ENCODE data around the gene ORM2.
"Not testable (repeated sequence)": the region's sequence is repeated elsewhere in the genome, so short reads cannot be mapped to it uniquely, and the experiment has no call there.

Gene ORM2

DNA sequence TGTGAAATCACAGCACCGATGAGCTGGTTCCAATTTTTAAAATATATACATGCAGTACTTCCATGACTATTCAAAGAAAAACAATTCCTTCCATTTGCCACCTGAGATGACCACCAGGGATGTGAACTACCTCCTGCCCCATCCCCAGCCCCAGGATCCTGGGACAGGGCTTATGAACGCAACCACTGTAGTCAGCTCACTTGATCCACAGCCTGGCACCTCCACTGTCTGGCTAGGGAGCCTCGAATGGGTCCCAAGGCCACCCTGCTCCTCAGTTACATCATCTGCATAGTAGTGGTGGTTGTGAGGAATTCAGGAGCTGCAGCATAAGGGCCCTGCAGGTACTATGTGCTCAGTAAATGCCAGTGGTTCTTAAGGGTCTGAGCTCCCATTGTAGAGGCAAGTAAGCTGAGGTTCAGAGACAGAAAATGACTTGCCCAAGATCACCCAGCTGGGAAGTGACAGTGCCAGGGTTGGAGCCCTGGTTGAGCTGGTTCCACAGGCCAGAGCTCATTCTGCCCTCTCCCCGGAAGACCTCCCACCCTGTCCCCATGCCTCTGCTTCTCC is 2.9 kb downstream of the ORM2 start:
- DNase-seq (ENCODE audit: low read depth), result not testable (repeated sequence)

DNA sequence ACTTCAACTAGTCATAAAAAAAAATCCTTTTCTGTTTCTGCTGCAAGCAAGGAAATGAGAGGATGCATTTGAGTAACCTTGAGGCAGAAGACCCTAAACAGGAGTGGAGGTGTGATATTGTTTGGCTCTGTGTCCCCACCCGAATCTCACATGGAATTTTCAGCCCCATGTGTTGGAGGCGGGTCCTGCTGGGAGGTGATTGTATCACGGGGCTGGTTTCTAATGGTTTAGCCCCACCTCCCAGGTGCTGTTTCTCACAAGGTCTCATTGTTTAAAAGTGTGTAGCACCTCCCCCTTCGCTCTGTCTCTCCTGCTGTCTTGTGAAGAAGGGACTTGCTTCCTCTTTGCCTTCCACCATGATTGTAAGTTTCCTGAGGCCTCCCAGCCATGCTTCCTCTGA is 4.0 kb downstream of the ORM2 start:
- DNase-seq (ENCODE audit: low read depth), result not testable (repeated sequence)

DNA sequence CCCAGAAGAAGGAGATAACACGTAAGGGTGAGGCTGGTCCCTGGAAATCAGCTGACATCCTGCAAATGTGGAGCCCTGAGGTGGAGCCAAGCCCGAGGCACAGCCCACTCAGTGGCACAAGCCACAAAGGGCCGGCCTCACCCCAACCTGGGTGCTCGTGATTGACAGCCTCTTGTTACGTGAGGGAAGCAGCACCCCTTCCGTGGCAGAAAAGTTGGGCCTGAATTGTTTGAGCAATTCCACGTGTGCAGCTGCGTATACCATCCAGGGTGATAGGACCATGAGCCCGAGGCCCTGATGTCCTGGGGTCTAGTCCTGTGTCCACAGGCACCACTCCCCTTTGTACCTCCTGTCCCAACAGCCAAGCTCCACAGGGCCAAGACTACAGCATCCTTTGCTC is 4.8 kb downstream of the ORM2 start:
- no peak for DNase-seq (ENCODE audit: low read depth)

DNA sequence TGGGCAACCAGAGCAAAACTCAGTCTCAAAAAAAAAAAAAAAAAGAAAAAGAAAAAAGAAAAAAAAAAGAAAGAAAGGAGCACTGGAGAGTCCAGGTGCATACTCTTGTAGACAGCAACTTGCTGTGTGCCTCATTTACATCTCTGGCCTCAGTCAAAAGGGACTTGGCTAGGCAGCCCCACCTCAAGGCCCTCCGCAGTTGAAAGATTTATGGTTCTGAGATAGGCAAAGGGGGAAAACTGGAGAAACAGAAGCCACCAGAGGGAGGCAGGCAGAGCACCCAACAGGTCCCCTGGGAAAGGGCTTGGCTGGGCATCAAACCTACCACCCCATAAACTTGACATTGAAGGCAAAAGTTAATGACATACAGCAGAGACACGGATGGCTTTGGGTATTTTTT is 6.1 kb downstream of the ORM2 start:
- DNase-seq (ENCODE audit: low read depth), result no peak

DNA sequence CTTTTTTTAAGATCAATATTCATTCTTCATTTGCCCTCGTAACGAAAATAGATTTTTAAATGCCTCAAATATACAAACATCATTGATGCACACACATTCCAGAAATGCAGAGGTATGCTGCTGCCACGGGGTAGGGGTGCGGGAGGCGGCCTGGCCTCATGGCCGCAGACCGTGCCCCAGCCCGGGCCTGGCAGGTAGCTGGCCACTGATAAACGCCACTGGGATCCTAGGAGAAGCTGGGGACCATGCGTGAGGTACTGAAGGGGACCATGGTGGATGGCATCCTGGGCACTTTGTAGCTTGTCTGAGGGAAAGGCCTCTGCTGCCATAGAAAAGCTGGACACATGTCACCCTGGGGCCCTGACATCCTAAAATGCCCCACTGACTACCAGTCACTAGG is 6.5 kb downstream of the ORM2 start:
- DNase-seq (ENCODE audit: low read depth), result no peak

DNA sequence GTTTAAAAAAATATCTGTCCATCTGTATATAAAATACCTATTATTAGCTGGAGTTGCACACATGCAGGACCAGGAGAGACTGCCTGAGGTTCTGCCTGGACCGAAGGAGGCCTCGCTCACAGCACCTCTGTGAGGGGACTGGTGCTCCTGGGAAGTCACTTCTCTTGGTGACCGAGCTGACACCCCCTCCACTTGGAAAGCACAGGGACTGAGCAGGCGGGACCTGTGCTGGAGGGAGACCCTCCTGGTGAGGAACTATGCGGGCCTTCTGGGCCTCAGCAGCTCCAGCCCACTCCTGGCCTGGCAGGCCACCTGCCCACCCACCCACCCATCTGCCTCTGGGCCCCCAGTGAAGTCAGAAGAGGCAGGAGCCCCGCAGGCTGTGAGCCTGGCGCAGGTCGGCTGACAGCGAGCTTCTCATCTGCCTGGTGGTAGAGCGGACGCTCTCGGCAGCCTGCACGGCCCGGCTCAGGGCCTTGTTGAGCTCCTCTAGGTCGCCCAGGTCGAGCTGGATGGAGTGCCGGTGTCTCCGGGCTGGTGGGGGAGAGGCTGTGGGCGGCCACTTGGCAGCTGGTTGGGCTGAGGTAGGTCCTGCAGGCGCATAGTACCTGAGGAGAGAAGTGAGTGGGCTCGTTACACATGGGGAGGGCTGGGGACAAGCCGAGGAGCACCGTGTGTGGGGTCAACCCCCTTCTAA is 7.2 kb downstream of the ORM2 start:
- DNase-seq (ENCODE audit: low read depth), result no peak

DNA sequence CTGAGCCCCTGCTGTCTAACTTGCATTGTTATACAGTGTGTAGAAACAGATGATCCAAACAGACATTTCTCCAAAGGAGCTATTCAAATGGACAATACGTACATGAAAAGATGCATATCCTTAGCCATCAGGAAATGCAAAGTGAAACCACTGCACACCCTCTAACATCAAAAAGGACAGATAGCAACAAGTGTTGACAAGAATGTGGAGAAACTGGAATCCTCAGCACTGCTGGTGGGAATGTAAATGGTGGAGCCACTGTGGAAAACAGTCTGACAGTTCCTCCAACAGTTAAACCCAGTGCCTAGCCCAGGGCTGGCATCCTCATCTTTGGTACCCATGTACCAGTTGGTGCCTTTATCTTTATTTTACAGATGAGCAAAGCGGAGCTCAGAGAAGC is 8.5 kb downstream of the ORM2 start:
- DNase-seq (ENCODE audit: low read depth), result no peak

DNA sequence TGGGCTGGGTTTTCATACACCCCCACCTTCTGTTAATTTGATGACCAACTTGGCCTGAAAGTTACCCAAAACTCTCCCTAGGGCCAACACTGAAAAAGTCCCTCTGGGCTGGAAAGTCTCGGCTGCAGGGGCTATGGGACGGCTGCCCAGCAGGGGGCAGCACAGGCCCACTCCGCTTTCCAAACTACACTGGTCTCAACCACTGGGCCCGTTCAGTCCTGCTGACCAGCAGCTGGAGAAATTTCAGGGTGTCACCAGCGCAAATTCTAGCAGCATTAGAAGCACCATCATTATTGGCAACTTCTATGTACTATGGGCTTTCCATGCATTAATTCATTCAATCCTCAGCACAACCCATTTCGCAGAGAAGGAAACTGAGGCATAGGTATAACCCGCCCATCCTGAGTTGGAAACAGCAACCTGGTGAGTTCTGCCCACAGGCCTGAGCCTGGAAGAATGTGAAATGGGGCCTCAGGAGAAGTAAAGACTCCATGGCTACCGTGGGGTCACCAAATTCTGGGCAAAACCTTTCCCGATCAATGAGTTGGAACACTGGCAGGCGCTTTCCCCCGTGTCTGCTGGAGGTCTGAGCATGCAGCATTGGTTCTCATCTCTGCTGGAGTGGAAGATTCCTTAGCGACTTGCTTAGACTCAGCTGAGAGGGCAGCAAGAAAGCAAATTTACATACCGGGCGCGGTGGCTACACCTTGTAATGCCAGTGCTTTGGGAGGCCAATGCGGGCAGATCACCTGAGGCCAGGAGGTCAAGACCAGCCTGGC is 9.7 kb downstream of the ORM2 start:
- DNase-seq (ENCODE audit: low read depth), result peak; percentile 24

DNA sequence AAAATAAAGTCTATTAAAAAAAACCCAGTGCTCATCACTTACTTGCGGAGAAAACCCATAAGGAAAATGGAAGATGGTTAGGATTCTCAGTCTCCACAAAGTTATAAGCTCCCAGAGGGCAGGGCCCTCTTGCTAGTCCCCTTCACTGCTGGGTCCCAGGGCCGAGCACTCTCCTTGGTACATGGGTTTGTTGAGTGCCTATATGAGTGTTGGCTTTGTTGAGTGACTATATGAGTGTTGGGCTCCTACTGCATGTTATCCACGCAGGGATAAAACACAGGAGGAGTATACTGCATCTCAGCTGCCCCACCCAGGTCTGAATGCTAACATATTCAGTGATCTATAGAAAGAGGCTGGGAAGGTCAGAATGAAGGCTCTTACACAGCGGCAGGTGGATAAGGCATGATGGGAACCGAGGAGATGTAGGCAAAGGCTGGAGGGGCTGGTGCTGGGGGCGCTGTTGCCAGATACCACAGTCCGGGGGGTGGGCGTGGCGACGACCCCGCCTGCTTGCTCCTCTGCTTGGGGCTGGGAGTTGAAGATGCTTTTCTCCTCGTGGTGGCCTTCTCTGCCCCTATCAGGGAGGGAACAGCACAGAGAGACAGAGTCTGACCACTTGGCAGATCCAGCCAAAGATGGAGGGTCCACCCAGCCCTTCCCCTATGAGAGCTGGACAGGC is 11.6 kb downstream of the ORM2 start:
- DNase-seq (ENCODE audit: low read depth), result no peak

DNA sequence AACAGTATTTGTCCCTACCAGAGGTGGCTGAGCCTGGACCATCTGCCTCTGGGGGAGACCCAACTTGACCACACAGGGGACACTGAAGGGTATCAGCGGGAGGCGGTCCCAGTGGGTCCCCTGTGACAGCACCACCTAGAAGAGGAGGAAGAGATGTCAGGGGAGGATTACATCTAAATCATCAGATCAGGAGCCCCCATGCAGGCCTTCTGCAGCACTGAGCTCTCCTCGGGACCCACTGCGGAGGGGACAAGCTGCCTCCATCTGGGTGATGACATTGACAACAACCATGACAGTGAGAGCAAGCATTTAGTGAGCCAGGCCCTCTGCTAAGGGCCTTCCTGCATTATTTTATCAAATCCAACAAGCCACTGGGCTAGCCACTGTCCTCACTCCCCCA is 12.3 kb downstream of the ORM2 start:
- DNase-seq (ENCODE audit: low read depth), result no peak

DNA sequence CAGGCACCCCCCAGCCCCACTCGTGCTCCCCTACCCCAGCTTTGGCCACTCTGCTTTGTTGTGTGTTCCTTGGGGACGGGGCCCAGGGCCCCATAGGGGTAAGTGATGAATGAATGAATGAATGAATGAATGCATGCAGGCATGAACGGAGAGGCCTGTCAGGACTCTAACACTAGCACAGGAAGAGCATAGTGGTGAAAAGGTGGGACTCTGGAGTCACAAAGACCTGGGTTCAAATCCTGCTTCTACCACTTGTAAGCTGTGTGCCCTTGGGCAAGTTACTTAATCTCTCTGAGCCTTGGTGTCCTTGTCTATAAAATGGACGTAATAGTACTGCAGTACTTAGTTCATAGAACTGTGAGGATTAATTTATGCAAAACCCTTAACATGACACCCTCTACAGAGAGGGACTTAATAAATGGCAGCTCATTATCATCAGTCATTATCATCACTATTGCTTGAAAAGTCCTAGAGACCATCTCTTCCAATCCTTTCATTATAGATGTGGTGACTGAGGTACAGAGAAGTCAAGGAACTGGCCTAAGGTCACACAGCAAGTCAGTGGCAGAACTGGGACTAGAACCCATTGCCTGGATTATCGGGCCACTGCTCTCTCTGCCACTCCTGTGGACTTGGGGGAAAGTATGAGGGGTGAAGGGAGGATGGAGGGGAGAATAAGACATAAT is 13.2 kb downstream of the ORM2 start:
- no peak for DNase-seq (ENCODE audit: low read depth)

DNA sequence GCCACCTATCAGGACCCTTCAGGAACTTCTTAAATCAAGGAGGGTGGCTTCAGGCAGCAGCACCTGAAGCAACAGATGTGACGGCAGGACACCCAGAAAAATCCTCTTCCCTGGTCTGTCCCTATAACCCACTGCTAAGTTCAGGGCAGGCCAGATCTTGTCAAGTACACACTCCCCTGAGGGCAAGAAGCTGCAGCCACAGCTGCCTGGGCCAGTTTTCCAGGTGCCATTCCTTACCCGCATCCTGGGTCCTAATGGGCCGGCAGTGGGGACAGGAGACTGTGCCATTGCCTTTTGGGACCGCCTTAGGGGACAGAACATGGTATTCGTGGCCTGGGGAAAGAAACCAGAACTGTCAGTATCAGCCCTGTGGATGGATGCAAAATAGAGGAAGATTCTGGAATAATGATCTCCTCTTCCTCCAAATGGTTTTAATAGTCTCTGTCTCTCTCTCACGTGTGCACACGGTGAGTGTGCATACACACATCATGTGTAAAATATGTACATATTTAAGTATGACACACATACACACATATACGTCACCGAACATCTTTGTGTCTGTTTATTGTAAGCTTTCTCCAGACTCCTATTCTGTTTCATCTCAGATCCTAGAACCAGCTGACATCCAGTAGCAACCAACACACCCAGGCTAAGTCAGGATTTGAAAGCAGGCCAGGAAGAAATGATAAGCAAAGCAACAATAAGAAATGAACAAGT is 14.0 kb downstream of the ORM2 start:
- DNase-seq (ENCODE audit: low read depth), result no peak

DNA sequence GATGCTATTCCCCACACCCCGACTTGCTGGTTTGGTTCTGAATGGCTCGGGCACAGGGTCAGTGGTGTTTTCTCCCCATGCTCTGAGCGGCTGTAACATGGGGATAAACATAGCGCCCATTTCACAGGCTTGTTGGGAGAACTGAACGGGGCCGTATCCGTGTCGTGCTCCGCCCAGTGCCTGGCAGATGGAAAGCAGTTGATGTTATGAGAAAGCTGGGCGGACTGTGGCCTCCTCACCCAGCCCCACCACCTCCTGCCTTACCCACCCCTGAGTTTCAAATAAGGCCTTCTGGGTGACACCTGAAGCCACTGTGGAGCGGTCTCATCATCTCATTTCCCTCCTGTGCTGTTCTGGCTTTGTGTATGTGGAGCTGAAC is 14.5 kb downstream of the ORM2 start:
- DNase-seq (ENCODE audit: low read depth), result no peak

DNA sequence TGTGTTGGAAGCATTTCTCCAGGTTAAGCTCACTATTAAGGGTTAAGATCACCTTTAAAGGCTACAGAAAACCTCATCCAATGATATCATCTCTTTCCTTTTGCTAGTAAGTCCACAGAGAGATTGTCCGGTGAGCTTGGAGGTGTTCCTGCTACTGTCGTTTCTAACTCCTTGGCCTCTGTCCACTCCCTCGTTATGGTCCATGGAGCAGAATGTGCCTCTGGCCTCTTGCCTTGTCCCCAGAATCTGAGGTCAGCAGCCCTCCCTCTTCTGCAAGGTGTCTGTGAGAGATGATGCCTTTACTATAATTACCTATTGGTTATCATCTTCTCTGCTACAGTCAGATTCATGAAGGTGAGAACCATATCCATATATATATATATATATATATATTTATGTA is 15.0 kb downstream of the ORM2 start:
- no peak for DNase-seq (ENCODE audit: low read depth)

DNA sequence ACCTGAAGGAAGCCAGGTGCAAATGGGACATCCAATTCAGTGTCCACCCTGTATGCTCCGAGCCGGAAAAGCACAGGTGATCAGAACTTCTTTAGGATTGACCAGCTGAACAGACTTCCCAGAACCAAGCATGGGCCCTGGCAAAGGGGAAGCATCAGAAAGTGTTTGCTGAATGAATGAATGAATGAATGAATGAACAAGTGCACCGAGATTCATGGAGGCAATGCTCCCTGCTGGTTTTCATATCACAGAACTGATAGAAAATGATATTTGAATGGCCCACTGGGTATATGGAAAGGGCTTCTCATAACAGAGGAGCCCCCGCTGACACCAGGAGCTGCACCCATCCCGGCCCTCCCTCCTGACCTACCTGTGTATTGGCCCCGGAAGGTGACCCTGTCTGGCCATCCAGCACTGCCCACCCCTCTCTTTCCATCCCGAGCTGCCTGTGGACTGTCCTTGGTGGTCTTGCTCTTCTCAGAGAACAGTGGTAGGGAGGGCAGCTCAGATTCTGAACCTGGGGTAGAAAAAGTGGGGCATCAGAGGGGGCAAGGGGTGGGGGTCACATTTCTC is 15.9 kb downstream of the ORM2 start:
- DNase-seq (ENCODE audit: low read depth), result no peak

DNA sequence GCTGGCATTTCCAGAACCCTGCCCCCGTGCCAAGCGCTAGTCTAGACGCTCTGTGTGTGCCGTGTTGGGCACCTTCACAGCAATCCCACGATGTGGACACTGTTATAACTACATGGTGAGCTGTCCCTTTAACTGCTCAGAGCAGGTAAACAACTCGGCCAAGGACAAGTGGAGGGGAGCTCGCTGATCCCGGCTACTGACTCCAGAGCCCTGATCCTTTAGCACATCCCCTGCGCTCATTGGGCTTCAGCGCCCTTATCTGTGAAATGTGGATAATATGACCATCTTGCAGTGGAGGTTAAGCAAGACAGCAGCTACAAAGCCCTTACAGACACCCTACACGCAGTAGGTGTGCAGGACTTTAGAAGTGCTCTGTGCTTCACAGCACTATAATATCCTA is 16.5 kb downstream of the ORM2 start:
- DNase-seq (ENCODE audit: low read depth), result no peak

DNA sequence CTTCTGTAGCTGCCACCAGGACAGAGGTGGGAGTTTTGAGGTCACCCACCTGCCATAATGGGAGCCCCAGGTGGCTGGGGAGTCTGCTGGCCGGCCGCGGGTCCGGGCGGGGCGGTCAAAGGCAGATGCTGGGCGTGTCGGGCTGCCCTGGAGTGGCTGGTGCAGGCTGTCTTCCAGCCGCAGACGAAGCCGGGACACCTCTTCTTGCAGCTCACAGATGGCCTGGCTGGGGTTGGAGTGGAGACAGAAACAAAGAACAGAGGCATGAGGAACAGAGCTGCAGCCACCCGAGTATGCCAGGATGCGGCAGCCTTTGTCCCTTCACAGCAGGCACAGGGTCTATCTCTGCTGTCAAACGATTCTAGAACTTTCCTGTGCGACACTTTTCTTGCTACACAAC is 18.0 kb downstream of the ORM2 start:
- DNase-seq (ENCODE audit: low read depth), result no peak

DNA sequence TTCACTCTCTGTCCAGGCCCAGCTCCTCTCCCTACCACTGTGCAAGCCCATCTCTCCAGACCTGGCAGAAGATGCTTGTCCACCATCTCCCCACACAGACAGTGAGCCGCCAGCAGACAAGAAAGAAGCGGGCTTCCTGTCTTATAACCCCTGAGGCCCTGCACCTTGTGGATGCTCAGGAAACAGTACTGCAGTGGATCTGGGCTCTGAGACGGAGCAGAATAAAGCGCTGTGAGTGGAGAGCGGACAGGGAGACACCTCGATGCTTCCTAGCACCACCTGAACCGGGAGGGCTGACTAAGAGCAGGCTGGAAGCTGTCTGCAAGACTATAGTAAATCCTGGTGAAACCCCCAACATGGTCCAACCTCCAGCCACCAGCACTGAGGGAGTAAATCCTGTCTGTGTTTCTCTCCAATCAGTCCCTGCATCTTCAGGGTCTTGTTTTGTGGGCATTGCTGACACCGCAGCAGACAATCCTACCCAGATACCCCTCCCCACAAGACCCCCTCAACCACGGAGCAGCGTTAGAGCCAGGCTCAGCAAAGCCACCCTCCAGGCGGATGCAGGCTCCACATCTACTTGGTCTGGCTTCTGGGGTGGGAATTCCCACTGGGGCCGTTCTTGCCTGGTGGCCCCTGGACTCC is 18.7 kb downstream of the ORM2 start:
- no peak for DNase-seq (ENCODE audit: low read depth)

DNA sequence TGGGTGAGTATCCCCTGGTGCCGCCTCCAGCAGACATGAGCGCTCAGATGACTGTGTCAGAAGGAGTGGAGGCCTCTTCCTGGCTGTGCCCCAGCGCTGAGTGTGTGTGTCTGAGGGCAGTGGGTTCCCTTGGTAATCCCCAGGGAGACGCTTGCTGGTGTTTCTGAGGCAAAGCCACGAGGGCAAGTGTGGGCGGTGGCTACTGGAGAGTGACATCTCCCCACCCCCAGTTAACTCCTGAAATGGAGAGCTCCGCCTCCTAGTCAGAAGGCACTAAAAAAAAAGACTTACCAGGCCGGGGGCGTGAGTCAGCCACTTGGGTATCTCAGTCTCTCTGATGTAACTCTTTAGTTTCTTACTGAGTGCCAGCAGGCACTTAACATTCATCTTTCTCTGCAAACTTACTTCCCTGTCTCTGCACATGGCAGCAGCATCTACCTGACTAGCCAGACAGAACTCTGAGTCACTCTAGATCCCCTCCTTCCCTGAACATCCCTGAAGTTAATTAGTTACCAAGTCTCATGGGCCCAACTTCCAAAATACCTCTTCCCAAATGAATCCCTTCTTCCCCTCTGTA is 19.3 kb downstream of the ORM2 start:
- DNase-seq (ENCODE audit: low read depth), result peak; percentile 97

DNA sequence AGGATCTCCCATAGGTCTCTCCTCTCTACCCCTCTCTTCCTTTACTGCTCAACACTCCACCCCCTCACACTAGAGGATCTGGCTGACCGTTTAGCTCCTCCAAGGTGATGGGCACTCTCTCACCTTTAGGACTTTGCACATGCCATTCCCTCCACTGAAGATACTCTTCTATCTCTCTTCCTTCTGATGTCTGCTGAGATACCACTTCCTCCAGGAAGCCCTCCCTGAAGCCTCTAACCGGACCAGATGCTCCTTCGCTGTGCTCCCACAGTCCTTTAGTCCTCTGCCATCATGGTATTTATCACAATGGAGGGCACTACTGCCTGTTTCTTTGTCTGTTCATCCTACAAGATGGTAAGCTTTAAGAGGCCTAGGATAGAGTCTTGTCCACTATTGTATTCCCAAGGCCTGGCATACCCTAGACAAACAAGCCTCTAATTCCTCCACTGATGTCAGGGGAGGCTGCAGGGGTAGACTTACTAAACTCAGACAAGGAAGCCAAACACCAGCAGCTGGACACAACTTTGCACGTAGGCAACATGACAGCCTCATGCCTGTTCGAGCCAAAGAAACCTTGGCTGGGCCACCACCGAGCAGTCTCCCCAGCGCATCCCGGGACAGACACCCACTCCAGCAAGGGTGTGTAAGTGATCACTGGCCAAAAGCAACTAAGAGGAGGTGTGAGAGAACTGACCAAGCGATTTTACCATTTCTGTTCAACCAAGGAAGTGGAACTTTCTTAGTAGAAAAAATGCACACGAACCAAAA is 20.2 kb downstream of the ORM2 start:
- DNase-seq (ENCODE audit: low read depth), result no peak
